MCF 10A (cell line): ENCODE measurements around the gene GNG10. TPM values are rescaled to one million over a fixed set of nuclear protein-coding genes. Genes with fewer than 3 reads are reported as not detected.

Source experiments
- BruUV-seq: library from RNA; stranded (reverse); fragments of 400-500 nt; replicated peaks from 2 replicates; lab custom pipeline; 2021; lab: Mats Ljungman, UMichigan
- CTCF ChIA-PET: fragments of 300-600 bp; sonication (Branson Sonifier 250); formaldehyde crosslinking; extraction: SDS; loops from one replicate; lab custom pipeline; 2021; ENCODE audit warnings: antibody characterized with exemption, inconsistent platforms; lab: Yijun Ruan, JAX
- POLR2A ChIA-PET: fragments of 300-600, 350-650 bp; sonication (Branson Sonifier 250); formaldehyde crosslinking; extraction: SDS; loops from one replicate; lab custom pipeline; 2020; ENCODE audit warnings: antibody characterized with exemption, inconsistent platforms; lab: Yijun Ruan, JAX
- DNase-seq: peaks from one replicate; pipeline ENCODE4 v3.0.0-alpha.2; 2018; ENCODE audit not compliant: unreplicated experiment
- H3K27ac Mint-ChIP-seq: one replicate; pipeline ENCODE4 v1.8.0; 2022; ENCODE audit warnings: mild to moderate bottlenecking, low read depth, mixed read lengths; ENCODE audit not compliant: unreplicated experiment
- H3K27me3 Mint-ChIP-seq: one replicate; pipeline ENCODE4 v1.8.0; 2022; ENCODE audit warnings: mixed read lengths; ENCODE audit not compliant: insufficient read depth, unreplicated experiment
- H3K36me3 Mint-ChIP-seq: one replicate; pipeline ENCODE4 v1.8.0; 2022; ENCODE audit warnings: mild to moderate bottlenecking, moderate library complexity, mixed read lengths; ENCODE audit not compliant: insufficient read depth, unreplicated experiment
- H3K4me1 Mint-ChIP-seq: one replicate; pipeline ENCODE4 v1.8.0; 2022; ENCODE audit warnings: mixed read lengths; ENCODE audit not compliant: insufficient read depth, unreplicated experiment
- H3K4me3 Mint-ChIP-seq: one replicate; pipeline ENCODE4 v1.8.0; 2022; ENCODE audit warnings: mild to moderate bottlenecking, moderate library complexity, mixed read lengths; ENCODE audit not compliant: unreplicated experiment
- H3K9me3 Mint-ChIP-seq: one replicate; pipeline ENCODE4 v1.8.0; 2022; ENCODE audit warnings: mixed read lengths; ENCODE audit not compliant: unreplicated experiment
- intact Hi-C: fragments of 100-400 bp; cut with micrococcal nuclease; formaldehyde crosslinking; loops from 2 replicates; pipeline ENCODE4 v1.14.1; 2022
- total RNA-seq: library from RNA; stranded (reverse); gene quantifications from 2 replicates; pipeline ENCODE4 v1.2.3, GENCODE V29; 2022
- TF ChIP-seq, protein P1 (sequence below): fragments of 200-600 bp; IDR thresholded peaks from one replicate; pipeline ENCODE4 v1.8.0; 2022; ENCODE audit warnings: antibody characterized with exemption, mild to moderate bottlenecking; ENCODE audit not compliant: unreplicated experiment

GNG10 gene
- total RNA-seq, 1 experiment from 2014 or later, result 42.0 TPM

DNA sequence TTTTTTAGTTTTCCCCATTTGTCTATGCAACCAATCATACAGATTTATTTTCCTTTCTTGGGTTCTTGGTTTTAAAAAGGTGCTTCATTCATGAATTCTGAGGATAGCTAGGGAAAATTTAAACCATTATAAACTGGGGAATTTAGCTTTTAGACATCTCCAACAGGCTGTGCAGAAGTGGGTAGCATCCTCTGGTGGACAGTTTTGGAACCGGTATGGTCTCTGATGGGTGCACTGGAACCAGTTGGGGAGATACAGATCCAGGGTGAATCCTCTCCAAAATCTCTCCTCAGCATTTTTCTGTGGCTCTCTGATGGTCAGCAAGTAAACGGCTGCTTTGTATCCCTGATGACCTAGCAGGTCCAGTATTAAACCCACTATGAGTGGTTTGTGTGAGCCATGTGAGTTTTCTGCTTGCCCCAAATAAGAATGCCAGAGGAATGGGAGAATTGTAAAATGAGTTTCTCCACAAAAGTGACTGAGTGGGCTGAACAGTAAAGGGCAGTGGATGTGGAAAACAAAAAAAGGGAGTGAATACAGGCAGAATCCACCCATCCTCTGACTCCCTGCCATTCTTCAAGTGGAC lies 39.4 kb upstream of the GNG10 start:
- TF ChIP-seq, protein P1, sequence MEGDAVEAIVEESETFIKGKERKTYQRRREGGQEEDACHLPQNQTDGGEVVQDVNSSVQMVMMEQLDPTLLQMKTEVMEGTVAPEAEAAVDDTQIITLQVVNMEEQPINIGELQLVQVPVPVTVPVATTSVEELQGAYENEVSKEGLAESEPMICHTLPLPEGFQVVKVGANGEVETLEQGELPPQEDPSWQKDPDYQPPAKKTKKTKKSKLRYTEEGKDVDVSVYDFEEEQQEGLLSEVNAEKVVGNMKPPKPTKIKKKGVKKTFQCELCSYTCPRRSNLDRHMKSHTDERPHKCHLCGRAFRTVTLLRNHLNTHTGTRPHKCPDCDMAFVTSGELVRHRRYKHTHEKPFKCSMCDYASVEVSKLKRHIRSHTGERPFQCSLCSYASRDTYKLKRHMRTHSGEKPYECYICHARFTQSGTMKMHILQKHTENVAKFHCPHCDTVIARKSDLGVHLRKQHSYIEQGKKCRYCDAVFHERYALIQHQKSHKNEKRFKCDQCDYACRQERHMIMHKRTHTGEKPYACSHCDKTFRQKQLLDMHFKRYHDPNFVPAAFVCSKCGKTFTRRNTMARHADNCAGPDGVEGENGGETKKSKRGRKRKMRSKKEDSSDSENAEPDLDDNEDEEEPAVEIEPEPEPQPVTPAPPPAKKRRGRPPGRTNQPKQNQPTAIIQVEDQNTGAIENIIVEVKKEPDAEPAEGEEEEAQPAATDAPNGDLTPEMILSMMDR, result peak; percentile 66
- ChIA-PET CTCF (interaction anchor here (0.6 to 2.7 kb wide), 22 partner anchors 8 to 1152 kb away, joined by 3 to 30 read pairs (median 5); partner anchors contain the start of gene PTGR1), POLR2A (interaction anchor here (0.5 to 4.3 kb wide), 8 partner anchors 9 to 243 kb away, joined by 3 to 39 read pairs (median 5); partner anchors contain the start of genes DNAJC25 and PTGR1)
- no peaks in the 10 kb centered on the region for H3K27me3 Mint-ChIP-seq
- peak overlapping the region; percentile 28 for H3K4me3 Mint-ChIP-seq
- no peaks in the 10 kb centered on the region for H3K36me3 Mint-ChIP-seq
- intact Hi-C loops, result loop anchor here (1.0 kb wide), 1 partner anchor 24 kb away; no protein-coding TSS in a partner anchor
- H3K27ac Mint-ChIP-seq, result no peak overlapping the region
- H3K9me3 Mint-ChIP-seq, result no peaks in the 10 kb centered on the region
- peaks cover 12% of the 10 kb centered on the region for H3K4me1 Mint-ChIP-seq
- peak; percentile 58 for DNase-seq
- no TSS peak for BruUV-seq

DNA sequence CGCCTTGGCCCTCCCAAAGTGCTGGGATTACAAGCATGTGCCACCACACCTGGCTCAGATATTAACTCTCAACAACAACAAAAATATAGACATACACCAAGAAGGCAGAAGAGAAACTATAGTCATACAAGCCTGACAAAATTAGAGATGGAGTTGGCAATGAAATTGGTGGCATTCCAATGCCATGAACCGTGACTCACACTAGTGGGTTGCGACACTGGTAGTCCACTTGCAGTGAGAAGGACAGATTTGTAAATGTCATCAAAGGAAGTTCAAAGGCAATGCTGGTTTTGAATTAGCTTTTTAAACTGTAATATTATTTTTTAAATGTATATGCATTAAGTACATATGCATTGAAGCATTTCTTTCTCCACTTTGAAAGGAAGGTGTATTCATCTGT lies 38.8 kb upstream of the GNG10 start:
- Mint-ChIP-seq H3K4me3 (peak overlapping the region; percentile 28), H3K9me3 (no peaks in the 10 kb centered on the region), H3K36me3 (no peaks in the 10 kb centered on the region), H3K4me1 (peaks cover 12% of the 10 kb centered on the region), H3K27me3 (no peaks in the 10 kb centered on the region), H3K27ac (no peak overlapping the region)
- CTCF ChIA-PET, result interaction anchor here (0.6 to 2.0 kb wide), 5 partner anchors 15 to 68 kb away, joined by 3 to 13 read pairs (median 3); partner anchors contain the start of gene PTGR1
- TF ChIP-seq, protein P1, result no peak
- DNase-seq, result peak; percentile 94
- intact Hi-C loops, result loop anchor here (1.0 kb wide), 1 partner anchor 24 kb away; no protein-coding TSS in a partner anchor
- POLR2A ChIA-PET, result interaction anchor here (1.0 to 4.3 kb wide), 3 partner anchors 9 to 105 kb away, joined by 3 to 39 read pairs (median 12); partner anchors contain the start of genes DNAJC25 and PTGR1
- no TSS peak for BruUV-seq

DNA sequence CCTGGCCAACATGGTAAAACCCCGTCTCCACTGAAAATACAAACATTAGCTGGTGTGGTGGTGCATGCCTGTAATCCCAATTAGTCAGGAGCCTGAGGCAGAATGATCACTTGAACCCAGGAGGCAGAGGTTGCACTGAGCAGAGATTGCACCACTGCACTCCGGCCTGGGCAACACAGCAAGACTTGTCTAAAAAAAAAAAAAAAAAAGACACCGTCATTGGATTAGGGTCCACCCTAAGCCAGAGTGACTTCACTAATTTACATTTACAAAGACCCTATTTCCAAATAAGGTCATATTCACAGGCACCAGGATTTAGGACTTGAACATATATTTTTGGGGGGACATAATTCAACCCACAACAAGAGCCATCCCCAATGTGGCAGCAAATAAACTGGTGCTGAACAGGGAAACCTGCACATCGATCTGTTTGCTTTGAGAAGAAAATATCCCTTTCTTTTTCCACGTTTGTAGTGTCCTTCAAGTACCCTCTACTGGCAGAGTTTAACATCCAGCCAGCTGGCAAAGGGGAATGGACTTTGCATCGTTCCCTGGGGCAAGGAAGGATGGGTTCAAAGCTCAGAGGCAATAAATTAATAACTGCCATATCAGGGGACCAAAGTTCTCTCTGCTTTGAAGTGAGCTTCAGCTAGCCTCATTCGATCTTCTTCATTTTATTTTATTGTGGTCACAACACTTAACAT lies 34.0 kb upstream of the GNG10 start:
- peak overlapping the region; percentile 27 for H3K27ac Mint-ChIP-seq
- TF ChIP-seq, protein P1, result no peak
- H3K36me3 Mint-ChIP-seq, result no peaks in the 10 kb centered on the region
- no peak overlapping the region for H3K4me3 Mint-ChIP-seq
- no peaks in the 10 kb centered on the region for H3K27me3 Mint-ChIP-seq
- H3K9me3 Mint-ChIP-seq, result no peaks in the 10 kb centered on the region
- ChIA-PET POLR2A (interaction anchor here (0.9 to 7.1 kb wide), 2 partner anchors 28 to 29 kb away, joined by 5 to 88 read pairs; partner anchors contain the start of gene PTGR1), CTCF (interaction anchor here (0.7 to 1.7 kb wide), 2 partner anchors 8 to 29 kb away, joined by 3 to 14 read pairs; no protein-coding TSS in a partner anchor)
- intact Hi-C loops, result no loop called here
- peaks cover 16% of the 10 kb centered on the region for H3K4me1 Mint-ChIP-seq
- no TSS peak for BruUV-seq
- DNase-seq, result peak; percentile 65

DNA sequence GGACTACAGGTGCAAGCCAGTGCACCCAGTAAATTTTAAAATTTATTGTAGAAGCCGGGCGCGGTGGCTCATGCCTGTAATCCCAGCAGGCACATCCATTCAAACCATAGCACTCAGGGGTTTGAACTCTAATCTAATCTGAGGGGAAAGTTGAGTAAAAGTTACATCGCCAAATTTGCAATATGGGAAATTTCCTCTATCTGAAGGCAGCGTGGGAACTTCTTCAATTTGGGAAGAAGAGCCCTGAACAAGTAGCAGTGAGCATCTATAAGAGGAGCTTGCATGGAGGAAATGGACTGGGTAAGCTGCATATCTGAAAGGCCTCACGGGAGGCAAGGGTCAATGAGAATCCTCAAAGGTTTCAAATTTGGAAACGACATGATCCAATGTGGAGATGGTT lies 33.0 kb upstream of the GNG10 start:
- Mint-ChIP-seq H3K4me1 (peaks cover 19% of the 10 kb centered on the region), H3K27ac (no peak overlapping the region), H3K27me3 (no peaks in the 10 kb centered on the region), H3K9me3 (no peaks in the 10 kb centered on the region), H3K4me3 (no peak overlapping the region), H3K36me3 (no peaks in the 10 kb centered on the region)
- TF ChIP-seq, protein P1, result no peak
- BruUV-seq, result no TSS peak
- POLR2A ChIA-PET, result interaction anchor here (1.0 to 7.1 kb wide), 2 partner anchors 30 to 103 kb away, joined by 3 to 88 read pairs; partner anchors contain the start of genes PTGR1 and ZNF483
- no peak for DNase-seq
- CTCF ChIA-PET, result interaction anchor here (0.7 to 1.7 kb wide), 2 partner anchors 9 to 30 kb away, joined by 3 to 14 read pairs; no protein-coding TSS in a partner anchor
- intact Hi-C loops, result no loop called here
